GM11168 (cell line): ENCODE results near the gene LRRC10B.

Experiments
- in situ Hi-C: fragments of 300-500 bp; cut with MboI; formaldehyde crosslinking; loops from one replicate; pipeline ENCODE4 v1.12.0; 2022; ENCODE audit warnings: low sequenced_read_pairs; ENCODE audit not compliant: unreplicated experiment

LRRC10B gene

DNA sequence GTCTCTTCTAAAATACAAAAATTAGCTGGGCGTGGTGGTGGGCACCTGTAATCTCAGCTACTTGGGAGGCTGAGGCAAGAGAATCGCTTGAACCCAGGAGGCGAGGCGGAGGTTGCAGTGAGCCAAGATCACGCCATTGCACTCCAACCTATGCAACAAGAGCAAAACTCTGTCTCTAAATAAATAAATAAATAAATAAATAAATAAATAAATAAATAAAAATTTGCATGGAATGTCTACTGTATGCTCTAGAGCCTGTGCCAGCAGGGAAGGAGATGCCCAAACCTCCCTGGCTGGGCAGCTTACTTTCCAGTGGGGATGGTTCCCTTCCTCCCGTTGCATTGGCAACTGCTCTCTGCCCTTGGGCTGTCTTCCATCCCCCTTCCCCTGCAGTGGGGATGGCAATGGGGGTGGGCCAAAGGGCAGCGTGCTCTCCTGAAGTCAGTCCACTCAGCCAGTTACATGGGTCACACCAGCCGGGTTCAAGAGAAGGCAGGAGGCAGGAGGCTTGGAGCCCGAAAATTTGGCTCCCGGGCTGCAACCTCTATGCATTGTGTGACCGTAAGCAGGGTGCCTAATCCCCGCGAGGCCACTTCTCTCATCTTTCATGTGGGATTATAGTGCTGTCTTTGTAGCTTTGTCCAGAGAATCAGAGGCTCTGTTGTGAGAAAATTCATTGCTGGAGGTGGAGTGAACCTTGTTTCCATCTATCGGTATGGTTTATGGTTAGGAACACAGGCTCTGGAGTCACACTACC, 1.4 kb upstream of the LRRC10B start:
- in situ Hi-C loops, result no loop called here

DNA sequence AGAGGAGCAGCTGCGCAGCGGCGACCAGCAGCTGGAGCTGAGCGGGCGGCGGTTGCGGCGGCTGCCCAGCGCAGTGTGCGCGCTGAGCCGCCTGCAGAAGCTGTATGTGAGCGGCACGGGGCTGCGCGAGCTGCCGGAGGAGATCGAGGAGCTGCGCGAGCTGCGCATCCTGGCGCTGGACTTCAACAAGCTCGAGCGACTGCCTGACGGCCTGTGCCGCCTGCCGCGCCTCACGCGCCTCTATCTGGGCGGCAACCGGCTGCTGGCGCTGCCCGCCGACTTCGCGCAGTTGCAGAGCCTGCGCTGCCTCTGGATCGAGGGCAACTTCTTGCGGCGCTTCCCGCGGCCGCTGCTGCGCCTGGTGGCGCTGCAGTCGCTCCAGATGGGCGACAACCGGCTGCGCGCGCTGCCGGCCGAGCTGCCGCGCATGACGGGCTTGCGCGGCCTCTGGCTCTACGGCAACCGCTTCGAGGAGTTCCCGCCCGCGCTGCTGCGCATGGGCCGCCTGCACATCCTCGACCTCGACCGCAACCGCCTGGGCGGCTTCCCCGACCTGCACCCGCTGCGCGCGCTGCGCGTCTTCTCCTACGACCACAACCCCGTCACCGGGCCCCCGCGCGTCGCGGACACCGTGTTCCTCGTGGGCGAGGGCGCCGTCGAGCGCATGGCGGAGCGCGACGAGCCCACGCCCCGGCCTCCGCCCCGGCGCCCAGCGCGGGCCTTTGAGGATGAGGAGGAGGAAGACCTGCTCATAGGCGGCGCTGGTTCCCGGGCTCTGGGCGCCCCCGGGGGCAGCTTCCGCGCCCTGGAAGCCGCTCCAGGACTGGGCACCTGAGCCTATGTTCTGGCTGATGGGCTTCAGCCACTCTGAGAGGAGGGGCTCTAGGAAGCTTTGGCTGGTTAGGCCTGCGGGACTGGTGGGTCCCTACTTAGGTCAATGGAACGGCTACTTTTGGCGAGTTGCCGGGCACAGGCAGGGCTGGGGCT, 787 bp downstream of the LRRC10B start:
- in situ Hi-C loops, result no loop called here

DNA sequence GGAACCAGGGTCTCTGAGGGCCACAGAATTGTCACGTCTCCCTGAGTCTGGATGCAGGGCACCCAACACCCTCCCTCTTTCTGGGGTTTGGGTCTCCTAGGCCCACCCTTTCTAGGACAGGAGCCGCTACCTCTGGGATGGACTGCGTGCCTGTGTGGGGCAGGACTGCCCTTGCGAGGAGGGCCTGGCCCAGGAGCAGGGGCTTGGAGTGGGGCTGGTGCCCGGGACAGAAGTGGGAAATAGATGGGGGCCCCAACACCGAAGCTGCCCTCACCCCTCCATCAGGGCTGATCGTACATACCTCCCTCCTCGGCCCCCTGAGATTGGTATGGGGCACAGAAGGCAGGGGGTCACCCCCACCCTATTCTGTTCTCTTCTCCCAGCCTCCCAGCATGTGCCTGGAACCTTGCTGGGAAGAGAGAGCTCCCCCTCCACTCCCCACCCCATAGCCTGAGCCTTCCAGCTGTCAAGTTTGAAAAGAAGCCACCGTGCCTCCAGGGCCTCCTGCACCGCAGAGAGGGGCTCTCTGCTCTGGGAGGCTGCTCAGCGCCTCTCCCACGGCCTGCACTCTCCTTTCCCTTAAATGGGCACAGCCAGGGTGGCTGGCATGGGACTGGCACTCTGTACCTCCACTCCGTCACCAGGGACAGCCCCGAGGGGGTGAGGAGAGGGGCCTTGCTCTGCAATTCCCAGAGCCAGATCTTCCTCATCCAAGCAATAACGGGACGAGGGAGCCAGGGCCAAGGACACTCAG, 1.8 kb downstream of the LRRC10B start:
- in situ Hi-C loops, result no loop called here

DNA sequence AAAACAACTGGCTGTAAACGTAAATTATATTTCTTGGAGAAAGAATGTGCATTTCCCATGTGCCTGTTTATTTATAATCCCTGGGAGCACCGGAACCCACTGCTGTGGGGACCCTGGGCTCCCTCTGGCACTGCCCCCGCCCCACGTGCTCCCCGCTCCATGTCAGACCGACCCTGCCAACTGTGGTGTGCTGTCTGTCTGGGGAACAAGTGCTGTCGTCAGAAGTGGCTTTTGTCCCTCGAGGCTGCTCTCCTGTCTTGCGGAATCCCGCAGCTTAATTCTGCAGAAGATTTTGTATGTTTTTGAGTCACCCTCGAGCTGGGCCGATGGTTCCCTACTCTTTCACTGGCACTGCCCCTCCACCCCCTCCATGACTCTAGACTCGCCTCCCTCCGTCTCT, 2.4 kb downstream of the LRRC10B start:
- in situ Hi-C loops, result no loop called here

DNA sequence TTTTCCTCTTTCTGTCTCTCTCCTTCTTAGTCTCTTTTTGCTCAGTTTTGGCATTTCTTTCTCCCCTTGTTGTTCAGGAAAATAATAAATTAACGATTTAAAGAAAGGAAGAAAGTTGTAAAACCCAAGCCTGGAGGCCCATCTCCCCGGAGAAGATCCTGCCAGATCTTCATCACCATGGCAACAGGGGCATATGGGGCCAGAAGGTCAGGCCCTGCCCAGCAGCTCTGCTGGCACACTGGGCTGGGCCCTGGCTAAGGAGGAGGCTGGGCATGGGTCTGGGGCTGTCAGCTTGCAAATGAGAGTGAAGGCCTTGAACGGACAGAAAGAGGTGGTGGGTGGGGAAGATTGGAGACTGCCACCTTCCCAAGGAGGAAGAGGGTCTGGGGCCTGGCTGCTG, 2.8 kb downstream of the LRRC10B start:
- in situ Hi-C loops, result no loop called here

DNA sequence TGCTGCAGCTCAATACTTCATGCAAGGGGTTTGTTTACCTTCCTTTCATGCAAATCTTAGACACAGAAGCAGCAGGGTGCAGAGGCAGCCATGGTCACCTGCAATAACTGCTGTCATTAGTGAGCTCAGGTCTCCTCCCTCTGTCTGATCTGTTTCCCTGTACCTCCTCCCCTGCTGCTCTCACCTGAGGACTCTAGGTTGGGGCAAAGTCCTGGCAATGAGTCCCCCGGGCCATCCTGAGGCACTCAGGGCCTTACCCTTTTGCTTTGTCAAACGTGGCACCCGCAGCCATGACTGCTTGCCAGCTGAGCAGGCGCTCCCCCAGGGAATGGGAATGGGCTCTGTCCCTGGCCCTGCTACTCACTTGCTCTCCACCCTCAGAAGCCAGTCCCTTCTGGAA, 3.9 kb downstream of the LRRC10B start:
- in situ Hi-C loops, result no loop called here

DNA sequence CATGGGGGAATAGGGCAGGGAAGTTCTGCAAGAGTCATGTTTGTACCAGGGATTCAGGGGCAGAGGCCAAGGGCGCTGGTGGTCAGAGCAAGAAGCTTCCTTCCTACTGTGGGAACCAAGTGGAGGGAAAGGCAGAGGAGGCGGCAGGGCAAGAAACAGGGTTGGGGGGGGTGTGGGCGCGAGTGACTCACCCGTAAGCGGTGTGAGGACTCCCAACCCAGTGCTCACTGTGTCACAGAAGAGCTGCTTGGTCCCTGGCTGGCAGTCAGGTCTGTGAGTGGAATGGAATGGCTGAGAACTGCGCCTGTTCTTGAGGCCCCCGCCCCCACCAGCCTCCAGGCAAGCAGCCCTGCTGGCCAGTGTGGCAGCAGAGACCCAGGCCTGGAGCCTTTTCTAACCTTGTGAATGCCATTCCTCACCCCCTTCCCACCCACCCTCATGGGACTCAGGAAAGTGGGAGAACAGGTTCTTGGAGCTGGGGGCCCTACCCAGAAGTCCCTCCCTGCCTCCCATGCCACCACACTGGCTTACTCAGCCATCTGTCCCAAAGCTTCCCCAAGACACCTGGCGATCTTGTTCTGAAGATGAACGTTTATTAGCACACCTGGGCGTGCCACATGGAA, 4.7 kb downstream of the LRRC10B start:
- in situ Hi-C loops, result no loop called here

DNA sequence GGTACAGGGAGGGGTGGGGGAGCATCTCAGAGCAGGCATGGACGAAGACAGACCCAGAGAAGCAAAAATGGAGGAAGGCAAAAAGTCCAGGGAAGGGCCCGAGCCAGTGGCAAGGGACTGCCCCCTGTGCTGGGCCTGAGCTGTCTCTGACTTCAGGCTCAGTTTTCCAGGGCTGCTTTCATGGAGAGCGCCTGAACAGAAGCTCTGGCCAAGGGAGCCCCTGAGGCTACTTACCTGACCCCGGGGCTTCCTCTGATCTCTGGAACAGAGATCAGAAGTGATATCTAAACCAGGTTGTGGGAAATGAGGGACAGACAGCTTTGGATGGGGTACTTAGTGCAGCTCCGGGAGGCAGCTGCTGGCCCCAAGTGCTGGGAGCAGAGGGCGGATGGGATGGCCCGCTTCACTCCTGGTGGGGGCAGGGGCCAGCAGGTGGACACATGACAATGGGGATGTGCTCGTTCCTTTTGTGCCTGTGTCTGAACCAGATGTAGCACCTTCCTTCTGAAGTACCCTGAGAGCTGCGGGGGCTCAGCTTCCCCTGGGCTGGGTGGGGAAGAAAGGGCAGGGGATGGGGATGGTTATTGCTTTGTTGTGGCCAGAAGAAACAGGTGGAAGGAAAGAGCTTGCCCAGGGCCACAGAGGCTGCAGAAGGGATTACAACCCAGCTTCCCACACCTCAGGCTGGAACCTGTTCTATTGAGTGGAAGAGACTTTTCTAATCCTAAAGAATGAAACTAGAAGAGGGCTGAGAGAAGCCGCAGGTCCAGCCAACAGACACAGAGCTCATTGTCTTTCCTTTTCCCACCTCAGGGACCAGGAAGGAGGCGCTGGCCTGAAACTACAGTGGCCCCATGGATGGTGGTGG, 5.7 kb downstream of the LRRC10B start:
- in situ Hi-C loops, result no loop called here

DNA sequence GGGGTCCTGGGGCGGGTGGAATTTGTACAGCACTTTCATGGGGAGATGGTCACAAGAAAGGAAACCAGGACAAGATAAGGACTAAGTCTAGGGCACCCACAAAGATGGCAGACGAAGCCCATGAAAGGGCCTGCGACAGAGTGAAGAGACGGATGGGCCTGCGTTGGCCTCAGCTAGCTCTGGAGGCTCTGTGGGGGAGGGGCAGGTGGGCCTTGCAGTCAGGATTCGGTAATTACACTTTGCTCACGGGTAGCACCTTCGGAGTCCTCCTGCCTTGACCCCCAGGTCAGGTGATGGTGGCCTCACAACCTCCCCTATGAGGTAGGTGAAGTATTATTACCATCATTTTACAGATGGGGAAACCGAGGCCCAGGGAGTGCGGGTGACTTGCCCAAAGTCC, 7.1 kb downstream of the LRRC10B start:
- in situ Hi-C loops, result no loop called here

DNA sequence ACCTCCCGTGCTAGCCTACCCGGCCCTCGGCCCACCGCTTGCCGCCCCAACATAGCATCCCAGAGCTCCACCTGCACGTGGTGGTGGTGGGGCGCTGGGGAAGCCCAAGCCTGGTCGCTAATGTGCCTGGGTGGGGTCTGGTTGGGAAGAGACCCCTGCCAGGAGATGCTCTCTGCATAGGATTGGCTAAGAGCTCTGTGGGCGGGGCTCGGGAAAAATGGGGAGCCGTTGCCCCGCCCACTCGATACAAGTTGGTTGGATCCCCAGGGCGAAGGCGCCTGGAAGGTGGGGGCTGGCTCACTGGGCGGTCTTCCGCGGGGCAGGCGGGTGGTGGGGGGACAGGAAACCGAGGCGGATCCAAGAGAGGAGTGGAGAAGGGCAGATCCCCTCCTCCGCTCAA, 7.6 kb downstream of the LRRC10B start:
- in situ Hi-C loops, result no loop called here

DNA sequence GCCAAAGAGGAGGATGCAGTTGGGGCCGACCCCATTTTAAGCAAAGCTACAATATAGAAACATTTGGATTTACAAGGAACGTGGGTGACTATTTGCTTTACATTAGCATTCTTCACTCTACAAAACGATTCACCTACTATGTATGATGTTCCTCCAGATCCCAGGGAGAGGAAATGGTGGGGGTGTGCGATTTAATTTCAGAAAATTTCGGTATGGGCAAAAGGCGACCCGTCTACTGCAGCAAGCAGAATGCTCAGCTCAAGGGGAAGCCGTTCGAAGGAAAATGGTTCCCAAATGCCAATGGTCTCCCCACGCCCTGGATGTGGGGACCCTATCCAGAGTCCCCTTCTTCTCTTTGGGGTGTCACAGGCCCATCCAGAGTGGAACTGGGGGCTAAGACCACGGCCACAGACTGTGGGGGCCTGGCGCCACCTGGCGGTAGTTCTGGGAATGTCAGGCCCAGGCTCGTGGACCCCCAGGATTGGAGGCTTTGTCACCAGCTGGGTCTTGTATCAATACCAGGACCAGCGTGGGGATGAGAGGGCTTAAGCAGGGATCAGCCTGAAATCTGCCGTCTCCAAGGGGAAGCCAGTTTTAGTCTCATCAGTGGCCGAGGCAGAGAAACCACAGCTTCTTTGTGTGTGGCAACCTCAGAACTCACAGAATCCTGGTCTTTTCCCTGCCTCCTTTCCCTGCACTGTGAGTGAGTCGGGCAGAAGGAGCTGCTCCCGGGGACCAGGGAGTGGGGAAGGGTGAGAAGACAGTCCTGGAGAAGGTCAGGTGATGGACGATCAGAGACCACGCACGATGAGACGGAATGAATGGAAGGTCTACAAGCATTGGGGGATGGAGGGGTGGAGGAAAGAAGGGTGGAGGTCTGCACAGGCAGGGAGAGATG, 8.4 kb downstream of the LRRC10B start:
- in situ Hi-C loops, result no loop called here

DNA sequence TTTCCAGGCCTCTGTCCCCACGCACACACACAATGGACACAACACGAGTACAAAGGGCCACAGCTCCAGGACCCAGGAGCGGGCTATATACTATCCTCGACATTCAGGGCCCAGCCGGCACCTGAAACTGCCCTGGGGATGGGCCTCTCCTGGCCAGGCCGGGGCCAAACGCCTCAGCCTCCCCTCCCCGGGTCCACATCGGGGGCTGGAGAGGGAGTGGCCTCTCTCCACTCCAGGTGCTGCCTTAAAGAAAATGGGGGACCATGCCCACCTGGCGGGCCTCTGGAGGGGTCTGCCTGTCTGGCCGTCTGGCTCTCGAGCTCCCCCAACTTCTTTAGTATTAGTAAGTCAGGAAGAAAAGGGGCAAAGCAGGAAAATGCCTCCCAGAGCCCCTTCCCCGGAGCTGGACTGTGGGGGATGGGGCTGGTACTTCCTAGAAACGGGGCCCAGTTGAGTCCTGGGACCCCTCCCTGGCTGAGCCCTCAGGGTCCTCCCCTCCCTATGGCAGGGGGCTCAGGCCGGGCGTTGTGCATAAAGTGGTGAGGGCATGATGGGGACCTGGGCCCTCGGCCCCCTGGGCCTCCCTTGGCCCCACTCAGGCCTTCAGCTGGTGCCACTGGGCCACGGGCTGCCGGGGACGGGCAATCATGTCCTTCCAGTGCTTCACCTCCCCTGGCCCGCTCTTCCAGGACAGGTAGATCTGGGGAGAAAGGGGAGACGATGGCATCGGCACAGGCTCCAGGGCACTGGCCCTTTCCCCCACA, 9.7 kb downstream of the LRRC10B start:
- in situ Hi-C loops, result no loop called here

DNA sequence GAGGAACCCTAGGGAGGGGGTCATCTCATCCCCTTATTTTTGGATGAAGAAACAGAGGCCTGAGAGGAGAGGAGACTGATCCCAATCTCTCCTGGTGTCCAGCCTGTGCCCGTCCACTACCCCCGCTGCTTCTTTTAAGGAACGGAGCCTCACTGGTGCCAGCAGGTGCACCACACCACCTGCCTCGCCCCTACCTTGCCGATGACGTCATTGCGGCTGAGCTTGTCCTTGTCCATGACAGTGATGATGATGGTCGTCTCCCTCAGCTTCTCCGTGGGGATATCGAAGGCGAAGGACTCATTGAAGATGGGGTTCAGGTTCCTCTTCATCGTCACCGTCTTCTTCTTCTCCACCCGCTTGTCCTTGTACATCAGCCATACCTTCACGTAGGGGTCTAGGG, 14.3 kb downstream of the LRRC10B start:
- in situ Hi-C loops, result loop anchor here (5.0 kb wide), 1 partner anchor 46 kb away; no protein-coding TSS in a partner anchor

DNA sequence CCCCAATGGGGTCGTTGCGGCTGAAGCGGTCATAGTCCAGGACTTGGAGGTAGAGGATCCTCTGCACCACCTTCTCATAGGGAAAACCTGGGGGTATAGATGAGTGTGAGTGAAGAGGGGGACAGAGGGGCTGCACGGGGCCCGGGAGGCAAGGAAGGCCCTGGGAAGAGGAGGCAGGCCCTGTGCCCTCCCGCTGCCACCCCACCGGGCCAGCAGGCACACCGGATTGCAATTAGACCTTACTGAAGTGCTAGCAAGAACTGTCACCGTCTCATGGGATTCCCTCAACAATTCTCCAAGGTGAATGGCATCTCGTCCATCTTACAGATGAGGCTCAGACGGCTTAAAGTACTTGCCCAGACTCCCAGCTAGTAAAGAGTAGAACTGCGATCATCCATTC, 15.9 kb downstream of the LRRC10B start:
- in situ Hi-C loops, result loop anchor here (5.0 kb wide), 1 partner anchor 47 kb away; no protein-coding TSS in a partner anchor

DNA sequence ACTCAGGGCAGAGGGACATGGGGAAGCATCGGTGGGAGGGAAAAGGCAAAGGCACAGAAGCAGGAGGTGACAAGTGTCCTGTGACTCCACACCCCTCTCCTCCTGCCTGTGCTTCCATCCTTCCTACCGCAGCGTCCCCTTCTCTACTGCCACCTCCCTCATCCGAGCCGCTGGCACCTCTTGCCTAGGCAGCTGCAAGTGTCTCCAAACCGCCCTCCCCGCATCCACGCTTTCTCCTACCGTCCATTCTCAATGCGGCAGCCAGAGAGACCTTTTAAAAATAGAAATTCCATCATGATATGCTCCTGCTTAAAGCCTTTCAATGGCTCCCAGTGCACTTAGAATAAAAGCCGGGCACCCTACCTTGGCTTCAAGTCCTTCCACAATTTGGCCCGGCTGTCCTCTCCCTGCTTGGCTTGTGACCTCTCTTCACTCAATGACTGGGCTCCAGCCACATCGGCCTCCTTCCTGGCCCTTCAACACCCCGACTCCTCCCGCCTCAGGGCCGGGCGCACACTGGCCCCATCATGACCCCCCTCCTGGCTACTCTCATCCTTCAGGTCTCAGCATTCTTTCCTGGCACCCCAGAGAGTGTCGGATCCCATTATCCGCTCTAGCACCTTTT, 16.5 kb downstream of the LRRC10B start:
- in situ Hi-C loops, result loop anchor here (5.0 kb wide), 1 partner anchor 48 kb away; no protein-coding TSS in a partner anchor

DNA sequence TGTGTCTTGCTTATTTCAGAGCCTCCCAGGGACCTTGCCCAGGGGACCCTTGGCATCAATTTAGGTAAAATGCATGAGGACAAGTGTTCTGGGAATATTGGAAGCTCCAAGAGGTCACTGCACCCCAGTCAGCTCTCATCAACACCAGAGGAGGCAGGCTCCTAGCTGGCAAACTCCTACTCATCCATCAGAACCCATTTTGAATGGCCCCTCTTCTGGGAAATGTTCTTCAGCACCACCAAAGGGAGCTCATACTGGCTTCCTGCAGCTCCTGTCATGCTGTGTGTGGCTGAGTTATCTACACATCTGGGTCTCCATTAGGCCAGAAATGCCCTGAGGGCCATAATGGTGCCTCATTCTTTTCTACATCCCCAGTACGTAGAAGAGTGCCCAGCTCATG, 17.7 kb downstream of the LRRC10B start:
- in situ Hi-C loops, result no loop called here
